HUES6 (cell line): ENCODE data around the gene APOBEC3C.

Source experiments
- H3K27ac ChIP-seq: 2 replicates; pipeline ENCODE4 v1.7.0; 2013; ENCODE audit warnings: low read depth, mild to moderate bottlenecking, low read length, inconsistent platforms
- H3K27me3 ChIP-seq: 2 replicates; pipeline ENCODE4 v1.6.1; 2013; ENCODE audit warnings: low read length; ENCODE audit not compliant: control insufficient read depth, insufficient read depth
- H3K36me3 ChIP-seq: 2 replicates; pipeline ENCODE4 v1.6.1; 2013; ENCODE audit warnings: low read length; ENCODE audit not compliant: control insufficient read depth, insufficient read depth
- H3K4me1 ChIP-seq: 2 replicates; pipeline ENCODE4 v1.6.1; 2013; ENCODE audit warnings: low read length; ENCODE audit not compliant: control insufficient read depth, insufficient read depth
- H3K4me3 ChIP-seq: 2 replicates; pipeline ENCODE4 v1.5.1; 2013; ENCODE audit warnings: low read depth, low read length
- H3K9ac ChIP-seq: one replicate; pipeline ENCODE4 v1.6.1; 2013; ENCODE audit warnings: mild to moderate bottlenecking, low read length
- H3K9me3 ChIP-seq: 2 replicates; pipeline ENCODE4 v1.6.1; 2013; ENCODE audit warnings: low read depth, low read length; ENCODE audit not compliant: control insufficient read depth, insufficient read depth

The APOBEC3C gene

GRCh38 chr22:39013942-39014722 lies at the start of gene APOBEC3C:
Gene APOBEC3C, plus strand, starts transcription at chr22:39014257. Its CDS starts 106 bp downstream, at chr22:39014363.
- Histone ChIP-seq H3K36me3 (peaks cover 2% of the 10 kb centered on the region; the same call in 1 of the 2 replicates), H3K4me3 (peak within 1 kb of the TSS; percentile 38), H3K4me1 (peaks cover 48% of the 10 kb centered on the region), H3K27me3 (no peaks in the 10 kb centered on the region), H3K27ac (peak within 1 kb of the TSS; percentile 3; the same call in 1 of the 2 replicates), H3K9ac (peak within 1 kb of the TSS; percentile 53), H3K9me3 (no peaks in the 10 kb centered on the region)

- no peaks in the 10 kb centered on the region for H3K9me3 ChIP-seq
- H3K27me3 ChIP-seq, result no peaks in the 10 kb centered on the region
- H3K4me1 ChIP-seq, result peaks cover 14% of the 10 kb centered on the region; the same call in 1 of the 2 replicates
- no peak overlapping the region for H3K27ac ChIP-seq
- no peaks in the 10 kb centered on the region for H3K36me3 ChIP-seq
- H3K9ac ChIP-seq, result no peak overlapping the region
- no peak overlapping the region for H3K4me3 ChIP-seq
Observed at GRCh38 chr22:38964306-38964705, 49.8 kb upstream of the APOBEC3C start.

DNA sequence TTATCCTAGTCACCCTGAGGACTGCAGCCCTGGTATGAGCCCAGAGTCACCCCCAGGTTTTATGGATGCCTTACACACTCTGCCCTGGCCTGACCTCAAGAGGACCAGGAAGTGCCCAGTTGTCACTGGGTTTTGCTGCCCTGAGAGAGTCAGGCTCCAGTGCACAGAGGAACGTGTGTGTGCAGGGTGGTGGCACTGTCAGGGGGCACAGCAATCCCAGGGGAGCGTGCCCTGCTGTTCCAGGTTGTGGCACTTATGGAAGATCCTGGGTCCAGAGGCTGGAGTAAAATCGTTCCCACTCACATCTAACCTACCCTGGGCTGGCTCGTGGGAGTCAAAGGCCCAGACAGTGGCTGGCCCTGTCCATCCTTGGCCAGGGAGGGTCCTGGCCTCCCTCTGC lies 49.1 kb upstream of the APOBEC3C start:
- Histone ChIP-seq H3K36me3 (no peaks in the 10 kb centered on the region), H3K27ac (no peak overlapping the region), H3K4me1 (peaks cover 14% of the 10 kb centered on the region; the same call in 1 of the 2 replicates), H3K9me3 (no peaks in the 10 kb centered on the region), H3K9ac (no peak overlapping the region), H3K27me3 (no peaks in the 10 kb centered on the region), H3K4me3 (no peak overlapping the region)

- no peak overlapping the region for H3K27ac ChIP-seq
Observed at GRCh38 chr22:38965614-38966379, 48.3 kb upstream of the APOBEC3C start.

DNA sequence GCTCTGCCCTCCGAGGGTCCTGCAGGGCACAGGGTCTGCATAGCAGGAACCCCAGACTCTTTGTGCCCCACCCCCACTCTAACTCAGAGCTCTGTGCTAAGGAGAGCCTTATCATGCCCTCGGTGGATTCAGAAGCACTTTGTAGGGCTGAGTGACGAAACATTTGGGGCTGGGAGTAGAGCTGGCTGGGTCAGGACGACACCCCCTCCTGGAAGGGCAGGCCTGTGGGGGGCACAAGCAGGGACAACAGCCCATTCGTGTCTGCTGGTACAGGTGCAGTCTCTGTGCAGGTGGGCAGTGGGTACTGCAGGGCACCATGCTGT lies 47.7 kb upstream of the APOBEC3C start:
- no peak overlapping the region for H3K4me3 ChIP-seq
- H3K9me3 ChIP-seq, result no peaks in the 10 kb centered on the region
- no peaks in the 10 kb centered on the region for H3K36me3 ChIP-seq
- H3K4me1 ChIP-seq, result peaks cover 14% of the 10 kb centered on the region; the same call in 1 of the 2 replicates
- H3K27ac ChIP-seq, result no peak overlapping the region
- H3K9ac ChIP-seq, result no peak overlapping the region
- no peaks in the 10 kb centered on the region for H3K27me3 ChIP-seq

More at GRCh38 chr22:38965614-38966379, 48.3 kb upstream of the APOBEC3C start:
- no peaks in the 10 kb centered on the region for H3K9me3 ChIP-seq
- H3K27me3 ChIP-seq, result no peaks in the 10 kb centered on the region
- peaks cover 14% of the 10 kb centered on the region; the same call in 1 of the 2 replicates for H3K4me1 ChIP-seq
- H3K9ac ChIP-seq, result no peak overlapping the region
- no peaks in the 10 kb centered on the region for H3K36me3 ChIP-seq
- no peak overlapping the region for H3K4me3 ChIP-seq

GRCh38 chr22:38966942-38967341 lies 47.1 kb upstream of the APOBEC3C start:
- H3K4me1 ChIP-seq, result peaks cover 14% of the 10 kb centered on the region; the same call in 1 of the 2 replicates
- no peak overlapping the region for H3K27ac ChIP-seq
- H3K4me3 ChIP-seq, result no peak overlapping the region
- no peak overlapping the region for H3K9ac ChIP-seq
- no peaks in the 10 kb centered on the region for H3K9me3 ChIP-seq
- H3K27me3 ChIP-seq, result no peaks in the 10 kb centered on the region
- no peaks in the 10 kb centered on the region for H3K36me3 ChIP-seq

DNA sequence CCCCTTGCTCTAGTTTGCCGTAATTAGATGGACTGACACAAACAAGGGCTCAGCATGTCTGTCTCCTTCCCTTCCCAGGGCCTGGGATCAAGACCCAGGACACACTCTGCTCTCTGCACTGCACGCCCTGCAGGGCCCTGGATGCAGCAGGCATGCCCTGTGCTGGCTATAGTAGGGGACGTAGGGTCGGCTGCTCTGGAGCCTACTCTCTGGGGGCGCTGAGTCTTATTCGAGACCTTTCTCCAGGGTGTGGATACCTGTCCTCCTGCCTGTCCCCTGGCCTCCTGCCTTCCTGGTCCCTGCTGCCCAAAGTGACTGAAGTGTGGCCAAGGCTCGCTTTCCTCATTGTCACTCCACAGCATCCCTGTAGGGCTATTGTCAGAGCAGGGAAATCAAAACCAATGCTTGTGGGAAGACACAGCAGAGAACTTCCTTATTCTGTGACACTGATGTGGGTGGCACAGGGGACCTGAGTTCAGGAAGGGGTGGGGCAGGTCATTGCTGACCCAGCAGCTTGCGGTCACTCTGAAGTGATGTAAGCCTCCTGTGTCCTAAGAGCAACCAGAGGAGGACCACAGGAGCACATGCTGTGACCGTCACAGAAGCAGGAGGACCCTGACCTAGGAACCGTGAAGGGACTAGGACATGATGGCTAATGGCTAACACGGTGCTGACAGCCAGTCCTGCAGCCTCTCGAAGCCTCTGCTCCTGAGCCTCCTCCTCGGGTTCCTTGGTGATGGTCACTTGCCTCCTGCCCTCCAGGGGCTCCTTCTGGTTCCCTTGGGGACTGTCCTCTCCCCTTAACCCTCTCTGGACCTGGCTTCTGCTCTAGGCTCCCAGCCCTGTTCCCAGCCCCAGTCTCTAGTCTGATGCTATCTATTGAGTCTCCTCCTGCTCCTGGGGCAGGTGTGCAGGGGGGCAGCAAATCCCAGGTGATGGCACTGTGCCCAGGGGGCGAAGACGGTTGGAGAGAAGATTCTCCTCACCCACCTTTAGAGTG lies 46.3 kb upstream of the APOBEC3C start:
- Histone ChIP-seq H3K4me3 (no peak overlapping the region), H3K36me3 (no peaks in the 10 kb centered on the region), H3K9ac (no peak overlapping the region), H3K9me3 (no peaks in the 10 kb centered on the region), H3K4me1 (peaks cover 14% of the 10 kb centered on the region; the same call in 1 of the 2 replicates), H3K27me3 (no peaks in the 10 kb centered on the region), H3K27ac (no peak overlapping the region)

GRCh38 chr22:38968801-38969200 lies 45.3 kb upstream of the APOBEC3C start:
- Histone ChIP-seq H3K36me3 (no peaks in the 10 kb centered on the region), H3K27me3 (no peaks in the 10 kb centered on the region), H3K4me1 (peaks cover 13% of the 10 kb centered on the region; the same call in 1 of the 2 replicates), H3K9me3 (no peaks in the 10 kb centered on the region), H3K4me3 (no peak overlapping the region), H3K27ac (no peak overlapping the region), H3K9ac (no peak overlapping the region)

GRCh38 chr22:38970551-38970950 lies 43.5 kb upstream of the APOBEC3C start:
- no peak overlapping the region for H3K4me3 ChIP-seq
- H3K27me3 ChIP-seq, result no peaks in the 10 kb centered on the region
- H3K4me1 ChIP-seq, result peaks cover 8% of the 10 kb centered on the region; the same call in 1 of the 2 replicates
- H3K27ac ChIP-seq, result no peak overlapping the region
- 0 out of 2 replicates have a peak, but pooled peaks cover 8% of the 10 kb centered on the region for H3K9me3 ChIP-seq
- H3K36me3 ChIP-seq, result no peaks in the 10 kb centered on the region
- no peak overlapping the region for H3K9ac ChIP-seq

DNA sequence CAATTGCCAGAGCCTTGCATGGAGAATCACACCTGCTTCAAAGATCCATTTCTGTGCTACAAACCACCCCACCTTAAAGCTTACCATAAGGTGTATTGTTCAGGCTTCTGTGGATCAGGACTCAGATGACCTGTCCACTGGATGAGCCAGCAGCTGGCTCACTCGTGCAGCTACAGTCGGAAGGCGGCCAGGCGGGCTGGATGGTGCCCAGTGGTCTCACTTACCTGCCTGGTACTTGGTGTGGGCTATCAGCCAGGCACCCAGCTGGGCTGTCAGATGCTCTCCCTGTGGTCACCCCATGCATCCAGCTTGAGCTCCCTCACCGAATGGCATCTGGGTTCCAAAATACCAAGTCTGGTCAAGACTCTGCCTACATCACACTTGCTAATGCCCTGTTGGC lies 42.9 kb upstream of the APOBEC3C start:
- peaks cover 14% of the 10 kb centered on the region for H3K9me3 ChIP-seq
- H3K4me3 ChIP-seq, result no peak overlapping the region
- no peak overlapping the region for H3K9ac ChIP-seq
- H3K36me3 ChIP-seq, result no peaks in the 10 kb centered on the region
- H3K27ac ChIP-seq, result no peak overlapping the region
- 0 out of 2 replicates have a peak, but pooled peaks cover 3% of the 10 kb centered on the region for H3K4me1 ChIP-seq
- no peaks in the 10 kb centered on the region for H3K27me3 ChIP-seq
